HL-60 (cell line): Measurements from ENCODE around the gene MSLN. TPM values are rescaled to one million over a fixed set of nuclear protein-coding genes. Genes with fewer than 3 reads are reported as not detected.

Source experiments
- microRNA-seq: library from miRNA; unstranded; fragments of <30 nt; microRNA quantifications from one replicate; pipeline ENCODE4, GENCODE V29; 2018

MSLN gene

Small RNA genes lying within 50 kb of the gene (microRNA-seq; reads per million reads assigned to microRNA genes)
- not detected for gene MIR662
